GM12891 (cell line): ENCODE results near the gene FAM169A.

Experiments used
- POLR2AphosphoS5 ChIP-seq: IDR thresholded peaks from 2 replicates; pipeline ENCODE4 v1.6.1; 2011; ENCODE audit warnings: low read depth, low read length, control low read depth
- POU2F2 ChIP-seq: IDR thresholded peaks from 2 replicates; pipeline ENCODE4 v1.6.1; 2011; ENCODE audit warnings: low read depth, mild to moderate bottlenecking, control low read depth, low read length, moderate library complexity

GRCh38 chr5:74833537-74834266 lies 32.5 kb downstream of the FAM169A start:
- TF ChIP-seq POLR2AphosphoS5 (no peak), POU2F2 (no peak)
